ENCODE results near the gene PEPD.
A peak's percentile ranks its signal among the peaks of the same experiment; 100 is the strongest.

The PEPD gene

GRCh38 chr19:33389421-33390100 lies 132.0 kb downstream of the PEPD start:
- peaks cover 0 to 10% of the 10 kb centered on the region in 2 donors for H3K4me1 Mint-ChIP-seq (ENCODE audit: low read depth in 2 of 2)
- H3K27me3 Mint-ChIP-seq = no peaks in the 10 kb centered on the region
- DNase-seq = no peak
- H3K36me3 Mint-ChIP-seq (ENCODE audit: insufficient read depth) = peaks cover 9% of the 10 kb centered on the region
- H3K27ac Mint-ChIP-seq = peak overlapping the region in 1 of 2 donors; percentile 41
- ATAC-seq (replicated peaks) = no peak
- no peak overlapping the region for H3K4me3 Mint-ChIP-seq
- no peaks in the 10 kb centered on the region for H3K9me3 Mint-ChIP-seq

GRCh38 chr19:33388725-33389420 lies 132.7 kb downstream of the PEPD start:
- H3K9me3 Mint-ChIP-seq = no peaks in the 10 kb centered on the region
- H3K36me3 Mint-ChIP-seq (ENCODE audit: insufficient read depth) = peaks cover 10% of the 10 kb centered on the region
- H3K4me3 Mint-ChIP-seq = no peak overlapping the region
- H3K27ac Mint-ChIP-seq = peak overlapping the region in 1 of 2 donors; percentile 41
- ATAC-seq (replicated peaks) = no peak
- no peaks in the 10 kb centered on the region for H3K27me3 Mint-ChIP-seq
- no peak for DNase-seq
- peaks cover 4 to 13% of the 10 kb centered on the region in 2 donors for H3K4me1 Mint-ChIP-seq (ENCODE audit: low read depth in 2 of 2)

DNA sequence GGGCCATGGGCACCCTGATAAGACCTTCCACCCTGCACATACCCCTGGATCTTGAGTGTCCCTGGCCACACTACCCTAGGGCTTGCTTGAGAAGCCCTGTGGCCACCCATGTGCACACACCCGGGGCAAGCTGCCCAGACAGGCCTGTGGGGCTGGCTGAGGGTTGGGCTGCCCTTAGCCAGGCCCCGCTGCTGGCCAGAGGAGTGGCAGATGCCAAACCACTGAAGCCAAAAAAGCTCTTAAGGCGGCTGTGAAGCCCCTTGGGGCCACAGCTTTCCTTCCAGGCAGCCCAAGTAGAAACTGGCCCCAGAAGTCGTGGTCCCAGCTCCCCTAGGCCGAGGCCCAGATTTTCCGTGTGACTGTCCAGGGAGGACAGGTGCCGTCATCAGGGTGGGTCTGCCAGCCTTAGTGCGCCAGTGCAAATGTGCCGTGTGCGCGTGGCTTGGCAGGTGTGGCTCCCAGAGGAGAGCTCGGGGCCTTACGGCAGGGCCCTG lies 133.3 kb downstream of the PEPD start:
- Mint-ChIP-seq H3K36me3 (ENCODE audit: insufficient read depth) (peaks cover 12% of the 10 kb centered on the region), H3K27ac (no peak overlapping the region), H3K4me3 (no peak overlapping the region), H3K27me3 (no peaks in the 10 kb centered on the region), H3K9me3 (no peaks in the 10 kb centered on the region), H3K4me1 (ENCODE audit: low read depth in 2 of 2) (peaks cover 7 to 14% of the 10 kb centered on the region in 2 donors)
- ATAC-seq (replicated peaks) (no peak), DNase-seq (no peak)

GRCh38 chr19:33387351-33388230 lies 134.0 kb downstream of the PEPD start:
- ATAC-seq (replicated peaks) (no peak), DNase-seq (no peak)
- Mint-ChIP-seq H3K27me3 (no peaks in the 10 kb centered on the region), H3K4me1 (ENCODE audit: low read depth in 2 of 2) (peaks cover 7 to 14% of the 10 kb centered on the region in 2 donors), H3K36me3 (ENCODE audit: insufficient read depth) (peaks cover 12% of the 10 kb centered on the region), H3K27ac (peak overlapping the region; percentile 16 to 72), H3K4me3 (no peak overlapping the region), H3K9me3 (no peaks in the 10 kb centered on the region)

GRCh38 chr19:33386361-33386858 lies 135.2 kb downstream of the PEPD start:
- Mint-ChIP-seq H3K36me3 (ENCODE audit: insufficient read depth) (peaks cover 12% of the 10 kb centered on the region), H3K4me1 (ENCODE audit: low read depth in 2 of 2) (peaks cover 16 to 19% of the 10 kb centered on the region in 2 donors), H3K27me3 (no peaks in the 10 kb centered on the region), H3K9me3 (no peaks in the 10 kb centered on the region), H3K27ac (peak overlapping the region in 1 of 2 donors; percentile 72), H3K4me3 (no peak overlapping the region)
- DNase-seq (no peak), ATAC-seq (replicated peaks) (no peak)

DNA sequence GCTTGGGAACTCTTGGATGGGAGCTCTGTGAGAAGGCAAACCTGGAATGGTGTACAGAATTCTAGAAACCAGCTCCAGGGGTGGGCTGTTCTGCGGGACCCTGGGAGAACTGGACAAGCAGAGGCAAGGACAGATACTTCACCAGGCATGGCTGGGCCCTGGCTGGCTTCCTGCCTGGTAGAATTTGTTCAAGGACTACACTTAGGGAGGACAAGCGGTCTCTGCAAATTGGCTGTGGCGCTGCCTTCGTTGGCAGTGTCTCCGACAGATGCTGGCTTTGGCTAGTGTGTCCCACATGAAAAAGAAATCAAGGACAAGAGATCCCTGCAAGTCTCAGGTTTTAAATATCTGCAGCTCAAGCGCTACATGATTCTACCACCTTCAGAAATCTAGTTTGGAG lies 135.6 kb downstream of the PEPD start:
- peaks cover 12% of the 10 kb centered on the region for H3K36me3 Mint-ChIP-seq (ENCODE audit: insufficient read depth)
- ATAC-seq (replicated peaks) (no peak), DNase-seq (no peak)
- H3K4me3 Mint-ChIP-seq = no peak overlapping the region
- H3K27ac Mint-ChIP-seq = no peak overlapping the region
- peaks cover 19 to 22% of the 10 kb centered on the region in 2 donors for H3K4me1 Mint-ChIP-seq (ENCODE audit: low read depth in 2 of 2)
- H3K9me3 Mint-ChIP-seq = no peaks in the 10 kb centered on the region
- no peaks in the 10 kb centered on the region for H3K27me3 Mint-ChIP-seq

DNA sequence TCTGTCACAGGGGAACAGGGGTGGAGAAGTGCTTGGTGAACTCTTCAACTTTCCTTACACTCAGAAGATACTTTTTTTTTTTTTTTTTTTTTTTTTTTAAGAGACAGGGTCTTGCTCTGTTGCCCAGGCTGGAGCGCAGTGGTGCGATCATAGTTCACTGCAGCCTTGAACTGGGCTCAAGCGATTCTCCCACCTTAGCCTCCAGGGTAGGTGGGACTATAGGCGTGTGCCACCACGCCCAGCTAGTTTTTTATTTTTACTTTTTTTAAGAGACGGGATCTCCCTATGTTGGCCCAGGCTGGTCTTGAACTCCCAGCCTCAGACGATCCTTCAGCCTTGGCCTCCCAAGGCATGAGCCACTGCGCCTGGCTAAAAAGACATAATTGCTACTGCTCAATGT lies 136.6 kb downstream of the PEPD start:
- H3K9me3 Mint-ChIP-seq = no peaks in the 10 kb centered on the region
- no peak overlapping the region for H3K4me3 Mint-ChIP-seq
- H3K4me1 Mint-ChIP-seq (ENCODE audit: low read depth in 2 of 2) = peaks cover 22 to 23% of the 10 kb centered on the region in 2 donors
- H3K27ac Mint-ChIP-seq = no peak overlapping the region
- ATAC-seq (replicated peaks) (no peak), DNase-seq (no peak)
- no peaks in the 10 kb centered on the region for H3K27me3 Mint-ChIP-seq
- H3K36me3 Mint-ChIP-seq (ENCODE audit: insufficient read depth) = peaks cover 17% of the 10 kb centered on the region

GRCh38 chr19:33383720-33384292 lies 137.8 kb downstream of the PEPD start:
- no peaks in the 10 kb centered on the region for H3K27me3 Mint-ChIP-seq
- H3K36me3 Mint-ChIP-seq (ENCODE audit: insufficient read depth) = peaks cover 19% of the 10 kb centered on the region
- H3K4me1 Mint-ChIP-seq (ENCODE audit: low read depth in 2 of 2) = peaks cover 23 to 26% of the 10 kb centered on the region in 2 donors
- H3K9me3 Mint-ChIP-seq = no peaks in the 10 kb centered on the region
- H3K4me3 Mint-ChIP-seq = no peak overlapping the region
- DNase-seq = no peak
- peak overlapping the region in 1 of 2 donors; percentile 31 for H3K27ac Mint-ChIP-seq
- no peak for ATAC-seq (replicated peaks)

DNA sequence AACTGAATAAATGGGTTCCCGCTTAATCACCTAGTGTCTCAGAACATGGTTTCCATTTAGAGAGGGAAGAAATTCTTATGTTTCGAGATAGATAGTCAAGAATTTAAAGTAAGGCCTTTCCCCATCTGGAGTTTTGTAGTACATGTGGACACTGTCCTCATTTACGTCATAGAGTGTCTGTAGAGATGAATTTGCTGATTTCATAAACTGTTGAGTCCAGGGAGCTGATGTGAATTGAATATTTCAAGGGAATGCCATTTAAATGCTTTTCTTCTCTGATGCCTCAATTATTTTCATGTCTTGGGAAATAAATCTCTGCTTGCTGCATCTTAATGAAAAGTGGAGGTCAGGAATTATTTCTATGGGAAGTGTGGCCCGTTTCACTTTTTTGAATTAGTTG lies 138.6 kb downstream of the PEPD start:
- ATAC-seq (replicated peaks) (no peak), DNase-seq (no peak)
- Mint-ChIP-seq H3K9me3 (no peaks in the 10 kb centered on the region), H3K36me3 (ENCODE audit: insufficient read depth) (peaks cover 16% of the 10 kb centered on the region), H3K4me1 (ENCODE audit: low read depth in 2 of 2) (peaks cover 23 to 32% of the 10 kb centered on the region in 2 donors), H3K4me3 (no peak overlapping the region), H3K27ac (peak overlapping the region in 1 of 2 donors; percentile 11), H3K27me3 (no peaks in the 10 kb centered on the region)

DNA sequence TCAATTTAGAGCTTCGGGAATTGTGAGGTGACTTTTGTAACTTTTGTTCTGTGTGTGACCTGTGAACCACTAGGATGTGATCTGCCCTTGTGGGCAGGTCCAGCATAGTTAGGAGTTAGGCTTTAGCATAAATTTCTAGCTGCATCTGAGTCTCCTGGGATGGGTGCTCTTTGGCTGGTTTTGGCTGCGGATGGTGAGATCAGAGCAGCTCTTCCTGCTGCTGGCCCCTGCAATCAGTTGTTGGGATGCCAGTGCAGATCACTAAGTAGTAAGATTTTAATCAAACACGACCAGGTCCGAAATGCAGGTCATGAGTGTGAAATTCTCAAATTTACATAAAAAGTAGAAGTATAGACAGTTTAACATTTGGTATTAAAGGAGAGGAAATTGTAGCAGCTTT lies 139.6 kb downstream of the PEPD start:
- Mint-ChIP-seq H3K4me3 (no peak overlapping the region), H3K27ac (peak overlapping the region in 1 of 2 donors; percentile 66), H3K36me3 (ENCODE audit: insufficient read depth) (peaks cover 13% of the 10 kb centered on the region), H3K4me1 (ENCODE audit: low read depth in 2 of 2) (peaks cover 30 to 34% of the 10 kb centered on the region in 2 donors), H3K27me3 (no peaks in the 10 kb centered on the region), H3K9me3 (no peaks in the 10 kb centered on the region)
- ATAC-seq (replicated peaks) (no peak), DNase-seq (no peak)

GRCh38 chr19:33381101-33381500 lies 140.5 kb downstream of the PEPD start:
- no peak for DNase-seq
- H3K36me3 Mint-ChIP-seq (ENCODE audit: insufficient read depth) = peaks cover 13% of the 10 kb centered on the region
- ATAC-seq (replicated peaks) = no peak
- H3K9me3 Mint-ChIP-seq = no peaks in the 10 kb centered on the region
- H3K27ac Mint-ChIP-seq = peak overlapping the region; percentile 26 to 44
- peaks cover 37 to 39% of the 10 kb centered on the region in 2 donors for H3K4me1 Mint-ChIP-seq (ENCODE audit: low read depth in 2 of 2)
- no peak overlapping the region for H3K4me3 Mint-ChIP-seq
- H3K27me3 Mint-ChIP-seq = no peaks in the 10 kb centered on the region

DNA sequence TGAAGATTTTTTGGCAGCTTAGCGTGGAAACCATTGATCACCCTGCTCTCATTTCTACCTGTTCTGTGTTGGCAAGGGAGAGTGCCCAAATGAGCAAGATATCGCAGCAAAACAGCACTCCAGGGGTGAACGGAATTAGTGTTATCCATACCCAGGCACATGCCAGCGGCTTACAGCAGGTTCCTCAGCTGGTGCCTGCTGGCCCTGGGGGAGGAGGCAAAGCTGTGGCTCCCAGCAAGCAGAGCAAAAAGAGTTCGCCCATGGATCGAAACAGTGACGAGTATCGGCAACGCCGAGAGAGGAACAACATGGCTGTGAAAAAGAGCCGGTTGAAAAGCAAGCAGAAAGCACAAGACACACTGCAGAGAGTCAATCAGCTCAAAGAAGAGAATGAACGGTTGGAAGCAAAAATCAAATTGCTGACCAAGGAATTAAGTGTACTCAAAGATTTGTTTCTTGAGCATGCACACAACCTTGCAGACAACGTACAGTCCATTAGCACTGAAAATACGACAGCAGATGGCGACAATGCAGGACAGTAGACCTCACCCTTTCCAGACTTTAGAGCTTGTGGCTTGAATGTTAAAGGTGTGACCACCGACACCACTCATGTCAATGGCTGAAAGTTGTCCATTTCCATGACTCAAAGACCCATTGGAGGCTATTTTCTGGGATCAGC lies 142.3 kb downstream of the PEPD start:
- no peaks in the 10 kb centered on the region for H3K27me3 Mint-ChIP-seq
- DNase-seq (no peak), ATAC-seq (replicated peaks) (no peak)
- H3K4me3 Mint-ChIP-seq = no peak overlapping the region
- peak overlapping the region; percentile 8 to 72 for H3K27ac Mint-ChIP-seq
- no peaks in the 10 kb centered on the region for H3K9me3 Mint-ChIP-seq
- peaks cover 50 to 57% of the 10 kb centered on the region in 2 donors for H3K4me1 Mint-ChIP-seq (ENCODE audit: low read depth in 2 of 2)
- H3K36me3 Mint-ChIP-seq (ENCODE audit: insufficient read depth) = peaks cover 14% of the 10 kb centered on the region
